GM12801 (cell line): ENCODE measurements around the gene FAM227B.

Source experiments
- TF ChIP-seq, protein P1 (sequence below): IDR thresholded peaks from one replicate; pipeline ENCODE4 v1.5.1; 2011; ENCODE audit warnings: control low read depth; ENCODE audit not compliant: insufficient read length; ENCODE audit errors: extremely low read depth

Gene FAM227B

DNA sequence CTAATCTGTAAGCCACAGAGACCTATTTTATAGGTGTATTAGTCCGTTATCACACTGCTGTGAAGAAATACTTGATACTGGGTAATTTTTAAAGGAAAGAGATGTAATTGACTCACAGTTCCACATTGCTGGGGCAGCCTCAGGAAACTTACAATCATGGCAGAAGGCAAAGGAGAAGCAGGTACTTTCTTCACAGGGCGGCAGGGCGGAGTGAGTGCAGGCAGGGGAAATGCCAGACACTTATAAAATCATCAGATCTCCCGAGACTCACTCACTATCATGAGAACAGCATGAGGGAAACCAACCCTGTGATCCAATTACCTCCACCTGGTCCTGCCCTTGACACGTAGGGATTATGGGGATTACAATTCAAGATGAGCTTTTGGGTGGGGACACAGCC lies 341.9 kb downstream of the FAM227B start:
- TF ChIP-seq, protein P1, sequence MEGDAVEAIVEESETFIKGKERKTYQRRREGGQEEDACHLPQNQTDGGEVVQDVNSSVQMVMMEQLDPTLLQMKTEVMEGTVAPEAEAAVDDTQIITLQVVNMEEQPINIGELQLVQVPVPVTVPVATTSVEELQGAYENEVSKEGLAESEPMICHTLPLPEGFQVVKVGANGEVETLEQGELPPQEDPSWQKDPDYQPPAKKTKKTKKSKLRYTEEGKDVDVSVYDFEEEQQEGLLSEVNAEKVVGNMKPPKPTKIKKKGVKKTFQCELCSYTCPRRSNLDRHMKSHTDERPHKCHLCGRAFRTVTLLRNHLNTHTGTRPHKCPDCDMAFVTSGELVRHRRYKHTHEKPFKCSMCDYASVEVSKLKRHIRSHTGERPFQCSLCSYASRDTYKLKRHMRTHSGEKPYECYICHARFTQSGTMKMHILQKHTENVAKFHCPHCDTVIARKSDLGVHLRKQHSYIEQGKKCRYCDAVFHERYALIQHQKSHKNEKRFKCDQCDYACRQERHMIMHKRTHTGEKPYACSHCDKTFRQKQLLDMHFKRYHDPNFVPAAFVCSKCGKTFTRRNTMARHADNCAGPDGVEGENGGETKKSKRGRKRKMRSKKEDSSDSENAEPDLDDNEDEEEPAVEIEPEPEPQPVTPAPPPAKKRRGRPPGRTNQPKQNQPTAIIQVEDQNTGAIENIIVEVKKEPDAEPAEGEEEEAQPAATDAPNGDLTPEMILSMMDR = no peak
